Activated naive CD4-positive, alpha-beta T cell treated with anti-CD3 and anti-CD28 coated beads, Interleukin-2, amount 50 U/mL, for 16 hours (primary cell): ENCODE data around the gene POLR1D.

ENCODE experiments used
- DNase-seq: peaks from one replicate; pipeline ENCODE4 v3.0.0-alpha.2; 2020

Gene POLR1D

DNA sequence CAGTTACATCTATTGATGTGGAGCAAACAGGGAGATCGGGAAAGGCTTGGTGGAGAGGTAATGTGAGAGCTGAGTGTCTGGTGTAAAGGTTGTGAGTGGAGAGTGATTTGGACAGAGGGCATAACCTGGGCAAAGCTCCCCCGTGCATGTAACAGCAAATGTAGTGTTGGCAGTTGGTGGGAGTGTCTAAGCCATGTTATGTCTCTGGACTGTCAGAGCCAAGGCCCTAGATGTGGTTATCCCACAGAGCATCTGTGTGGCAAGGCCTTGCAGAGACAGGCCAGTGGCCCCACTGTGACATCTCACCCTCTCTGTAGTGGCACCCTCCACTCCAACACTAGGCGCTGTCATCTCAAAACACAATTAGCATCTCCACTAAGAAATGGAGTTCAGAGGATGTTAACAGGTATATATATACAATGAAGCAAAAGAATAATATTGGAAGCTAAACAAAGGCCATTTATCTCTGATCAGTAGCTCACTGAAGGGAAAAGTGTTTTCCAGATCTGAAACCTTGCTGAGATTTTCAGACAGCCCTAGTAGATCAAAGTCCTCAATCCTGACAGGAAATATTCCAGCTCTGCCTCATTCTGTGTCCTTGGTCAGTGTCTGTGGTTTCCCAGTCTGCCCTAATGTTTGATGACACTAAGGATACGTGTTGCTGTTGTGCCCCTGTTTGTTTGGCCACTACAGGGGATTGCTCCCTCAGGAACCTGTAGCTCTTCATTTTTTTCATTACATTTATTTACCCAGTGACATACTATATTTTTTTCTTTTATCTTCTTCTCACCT is 20.2 kb downstream of the POLR1D start:
- no peak for DNase-seq

DNA sequence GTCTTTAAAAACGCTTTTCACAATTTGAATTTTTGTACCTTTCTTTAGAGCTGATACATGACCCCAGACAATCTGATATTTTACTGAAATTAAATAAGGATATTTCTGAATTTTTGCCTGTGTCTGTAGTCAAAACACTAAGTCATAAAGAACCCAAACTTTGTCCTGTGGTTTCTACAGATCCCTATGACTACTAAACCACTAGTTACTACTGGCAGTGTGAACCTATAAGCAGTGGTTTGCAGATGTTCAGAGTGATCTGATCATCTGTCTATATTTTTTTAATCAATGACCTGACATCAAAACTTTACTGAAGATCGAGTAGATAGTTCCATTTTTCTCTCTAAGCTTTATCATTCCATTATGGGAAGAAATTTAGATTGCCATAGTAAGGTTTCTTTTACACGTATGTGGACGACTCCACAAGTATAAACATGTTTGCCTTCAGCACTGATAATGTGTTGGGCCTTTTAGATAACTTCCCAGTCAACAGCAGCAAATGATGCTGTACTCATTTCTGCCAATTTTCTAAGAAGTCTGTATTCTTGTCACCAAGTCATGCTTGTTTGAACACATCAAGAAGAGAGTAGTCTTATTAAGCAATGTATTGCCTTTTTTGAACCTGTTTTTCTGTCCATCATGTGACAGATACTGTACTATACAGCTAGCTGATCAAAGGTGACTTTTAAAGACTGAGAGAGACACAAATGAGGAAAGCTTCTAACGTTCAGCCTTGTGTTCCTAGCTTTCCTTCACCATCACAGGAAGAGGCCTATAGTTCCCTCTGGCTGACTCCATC is 21.8 kb downstream of the POLR1D start:
- no peak for DNase-seq

DNA sequence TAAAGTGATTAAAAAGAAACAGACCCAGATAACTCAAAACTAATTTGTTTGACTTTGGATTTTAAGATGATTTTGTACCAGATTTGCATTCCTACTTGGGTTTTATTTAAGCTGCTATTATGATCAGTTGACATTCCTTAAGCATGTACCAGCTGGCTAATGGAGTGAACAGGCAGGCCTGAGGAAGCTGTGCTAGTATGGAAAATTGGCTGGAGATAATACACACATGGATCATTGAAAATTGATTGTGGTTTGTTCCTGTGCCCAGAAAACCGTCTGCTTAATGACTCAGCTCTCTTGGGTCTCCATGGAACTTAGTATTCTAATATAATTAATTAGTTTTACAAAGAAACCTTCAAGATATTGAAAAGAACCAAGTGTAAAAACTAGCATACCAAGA is 22.6 kb downstream of the POLR1D start:
- no peak for DNase-seq

- DNase-seq: no peak
Measured at GRCh38 chr13:27650312-27650711, 28.6 kb downstream of the POLR1D start.

- no peak for DNase-seq
Measured at GRCh38 chr13:27654059-27654458, 32.4 kb downstream of the POLR1D start.

GRCh38 chr13:27654816-27655215 is 33.1 kb downstream of the POLR1D start:
- DNase-seq: no peak

GRCh38 chr13:27657724-27658123 is 36.0 kb downstream of the POLR1D start:
- DNase-seq: no peak

DNA sequence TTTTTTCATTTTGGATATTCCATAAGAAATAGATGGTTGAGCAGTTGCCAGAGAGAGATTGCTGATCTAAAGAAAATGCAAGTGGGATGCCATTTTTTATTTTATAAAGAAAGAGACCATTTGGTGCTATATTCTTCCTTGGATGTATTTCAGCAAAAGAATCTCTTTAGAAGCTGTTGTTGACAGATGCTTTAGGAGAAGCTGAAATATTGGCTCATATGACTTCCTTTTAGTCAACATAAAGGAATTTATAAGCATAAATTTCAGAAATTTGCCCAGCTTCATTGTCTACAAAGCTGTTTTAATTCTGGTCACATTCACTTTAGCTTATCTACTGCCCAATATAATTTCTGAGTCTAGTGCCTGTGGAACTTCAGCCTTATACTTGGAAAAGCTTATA is 36.9 kb downstream of the POLR1D start:
- DNase-seq: no peak

DNA sequence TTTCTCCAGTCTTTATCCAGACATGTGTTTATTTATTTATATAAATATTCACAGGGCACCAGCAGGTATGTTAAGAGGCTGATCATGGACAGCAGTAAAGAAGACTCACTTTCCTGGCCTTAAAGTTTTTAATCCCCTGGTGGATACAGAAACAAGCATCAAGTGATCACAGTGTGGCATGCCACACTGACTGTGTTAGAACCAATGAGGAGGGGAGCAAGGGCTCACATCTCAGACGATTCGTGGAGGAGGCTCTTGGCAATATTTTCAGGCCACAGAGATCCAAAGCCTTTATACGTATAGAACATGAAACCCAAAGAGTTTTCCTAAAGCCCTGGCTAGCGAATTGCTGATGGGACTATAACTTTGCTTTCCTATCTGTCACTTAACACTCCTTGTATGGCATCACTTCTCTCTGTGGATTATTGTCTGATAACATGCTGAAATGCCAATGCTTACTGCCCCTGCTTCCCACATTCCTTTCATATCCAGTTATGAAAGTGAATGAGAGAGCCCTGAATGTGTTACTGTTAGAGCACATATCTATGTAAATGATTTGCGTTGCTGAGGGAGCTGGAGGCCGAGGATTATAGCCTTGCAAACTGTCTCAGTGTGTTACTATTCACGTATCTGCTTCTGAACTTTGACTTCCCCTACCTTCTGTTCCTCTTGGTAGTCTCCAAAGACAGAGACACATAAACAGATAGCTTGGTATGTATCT is 37.6 kb downstream of the POLR1D start:
- no peak for DNase-seq

DNA sequence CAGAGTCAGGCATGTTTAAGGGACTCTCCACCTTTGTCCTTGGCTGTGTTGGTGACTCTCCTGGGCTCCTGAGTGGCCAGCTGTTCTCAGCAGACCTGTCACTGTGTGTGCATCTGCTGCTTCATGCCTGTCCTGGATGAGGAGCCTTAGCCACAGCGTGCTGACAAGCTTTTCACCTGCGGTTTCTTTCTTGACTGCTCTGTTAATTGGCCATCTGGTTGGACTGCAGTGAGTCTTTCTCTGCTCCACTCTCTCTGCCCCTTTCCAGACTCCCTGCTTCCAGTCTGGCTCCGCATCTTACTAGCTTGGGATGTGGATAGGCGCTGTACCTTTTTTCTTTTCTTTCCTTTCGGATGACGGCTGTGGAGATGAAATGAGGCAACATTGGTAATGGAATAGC is 38.8 kb downstream of the POLR1D start:
- no peak for DNase-seq

DNA sequence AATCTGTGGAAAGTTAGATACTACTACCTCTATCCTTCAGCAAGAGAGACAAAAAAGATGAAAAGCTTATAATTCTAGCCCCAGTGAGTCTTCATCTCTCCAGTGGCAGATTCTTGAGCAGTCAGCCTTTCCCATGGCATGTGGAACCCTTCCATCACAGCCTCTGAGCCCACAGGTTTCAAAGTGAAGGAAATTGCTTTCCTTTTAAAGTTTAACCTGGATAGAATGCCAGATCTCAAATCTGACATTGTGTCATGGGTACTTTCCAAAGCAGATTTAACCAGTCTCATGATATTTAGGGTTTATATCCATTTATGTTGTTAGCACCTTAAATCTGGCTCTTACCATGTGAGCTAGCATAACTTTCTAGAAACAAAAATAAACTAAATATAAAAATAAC is 39.3 kb downstream of the POLR1D start:
- no peak for DNase-seq

- no peak for DNase-seq
Measured at GRCh38 chr13:27662738-27663470, 41.2 kb downstream of the POLR1D start.

DNA sequence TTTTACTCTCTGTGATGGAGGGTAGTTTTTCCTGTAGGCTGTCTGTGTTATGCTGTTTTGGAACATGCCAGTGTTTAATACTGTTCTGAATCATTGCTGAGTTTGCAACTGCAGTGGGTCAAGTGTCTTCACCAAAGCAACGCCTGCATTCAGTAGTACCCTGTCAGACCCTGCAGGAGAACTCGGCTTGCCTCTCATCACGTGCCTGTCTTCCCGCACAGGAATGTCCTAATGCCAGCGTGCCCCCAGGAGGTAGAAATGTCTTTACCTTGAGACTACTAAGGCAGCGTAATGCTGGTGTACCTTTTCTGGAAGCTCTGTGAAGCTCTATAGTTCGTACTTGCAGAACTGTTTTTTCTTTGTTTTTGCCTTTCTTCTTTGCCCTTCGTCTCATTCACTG is 42.3 kb downstream of the POLR1D start:
- DNase-seq: no peak

- DNase-seq: no peak
Measured at GRCh38 chr13:27665333-27665732, 43.6 kb downstream of the POLR1D start.

GRCh38 chr13:27665761-27666160 is 44.1 kb downstream of the POLR1D start:
- DNase-seq: no peak

DNA sequence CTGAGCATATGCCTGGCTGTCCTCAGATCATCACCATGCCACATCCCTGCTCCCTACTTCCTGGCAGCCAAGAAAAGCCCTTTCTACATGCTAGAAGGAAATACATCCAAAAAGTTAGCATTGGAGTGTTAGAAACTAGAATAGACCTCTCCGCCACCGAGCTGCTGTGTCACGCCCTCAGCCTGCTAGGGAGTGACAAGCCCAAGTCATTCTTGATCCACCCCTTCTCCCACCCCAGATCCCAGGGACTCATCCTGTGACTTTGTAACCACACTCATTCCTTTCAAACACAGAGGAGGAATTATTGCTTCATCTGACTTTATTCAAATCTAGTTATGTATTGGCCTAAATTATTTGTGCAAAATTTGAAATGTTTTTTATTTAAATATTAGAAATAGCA is 45.3 kb downstream of the POLR1D start:
- no peak for DNase-seq

- DNase-seq: no peak
Measured at GRCh38 chr13:27667946-27668345, 46.3 kb downstream of the POLR1D start.

GRCh38 chr13:27670861-27671260 is 49.2 kb downstream of the POLR1D start:
- DNase-seq: no peak

- DNase-seq: no peak
Measured at GRCh38 chr13:27672025-27672424, 50.3 kb downstream of the POLR1D start.
